ENCODE results near the gene TLR8.

Gene TLR8

DNA sequence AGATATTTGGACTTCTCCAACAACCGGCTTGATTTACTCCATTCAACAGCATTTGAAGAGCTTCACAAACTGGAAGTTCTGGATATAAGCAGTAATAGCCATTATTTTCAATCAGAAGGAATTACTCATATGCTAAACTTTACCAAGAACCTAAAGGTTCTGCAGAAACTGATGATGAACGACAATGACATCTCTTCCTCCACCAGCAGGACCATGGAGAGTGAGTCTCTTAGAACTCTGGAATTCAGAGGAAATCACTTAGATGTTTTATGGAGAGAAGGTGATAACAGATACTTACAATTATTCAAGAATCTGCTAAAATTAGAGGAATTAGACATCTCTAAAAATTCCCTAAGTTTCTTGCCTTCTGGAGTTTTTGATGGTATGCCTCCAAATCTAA is 19.3 kb upstream of the TLR8 start:
- no peak overlapping the region for H3K4me3 ChIP-seq (ENCODE audit: control insufficient read depth, low read depth, low read length)
- no peak for DNase-seq (ENCODE audit: low read depth)
- TF ChIP-seq, protein P1, sequence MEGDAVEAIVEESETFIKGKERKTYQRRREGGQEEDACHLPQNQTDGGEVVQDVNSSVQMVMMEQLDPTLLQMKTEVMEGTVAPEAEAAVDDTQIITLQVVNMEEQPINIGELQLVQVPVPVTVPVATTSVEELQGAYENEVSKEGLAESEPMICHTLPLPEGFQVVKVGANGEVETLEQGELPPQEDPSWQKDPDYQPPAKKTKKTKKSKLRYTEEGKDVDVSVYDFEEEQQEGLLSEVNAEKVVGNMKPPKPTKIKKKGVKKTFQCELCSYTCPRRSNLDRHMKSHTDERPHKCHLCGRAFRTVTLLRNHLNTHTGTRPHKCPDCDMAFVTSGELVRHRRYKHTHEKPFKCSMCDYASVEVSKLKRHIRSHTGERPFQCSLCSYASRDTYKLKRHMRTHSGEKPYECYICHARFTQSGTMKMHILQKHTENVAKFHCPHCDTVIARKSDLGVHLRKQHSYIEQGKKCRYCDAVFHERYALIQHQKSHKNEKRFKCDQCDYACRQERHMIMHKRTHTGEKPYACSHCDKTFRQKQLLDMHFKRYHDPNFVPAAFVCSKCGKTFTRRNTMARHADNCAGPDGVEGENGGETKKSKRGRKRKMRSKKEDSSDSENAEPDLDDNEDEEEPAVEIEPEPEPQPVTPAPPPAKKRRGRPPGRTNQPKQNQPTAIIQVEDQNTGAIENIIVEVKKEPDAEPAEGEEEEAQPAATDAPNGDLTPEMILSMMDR (IDR thresholded peaks at IDR 0.05; ENCODE audit: control insufficient read depth, insufficient read depth, low read depth, low read length, missing control alignments), result no peak

GRCh38 chrX:12887767-12888166 is 18.7 kb upstream of the TLR8 start:
- H3K4me3 ChIP-seq (ENCODE audit: control insufficient read depth, low read depth, low read length), result no peak overlapping the region
- DNase-seq (ENCODE audit: low read depth), result no peak
- TF ChIP-seq, protein P1 (IDR thresholded peaks at IDR 0.05; ENCODE audit: control insufficient read depth, insufficient read depth, low read depth, low read length, missing control alignments), result no peak

DNA sequence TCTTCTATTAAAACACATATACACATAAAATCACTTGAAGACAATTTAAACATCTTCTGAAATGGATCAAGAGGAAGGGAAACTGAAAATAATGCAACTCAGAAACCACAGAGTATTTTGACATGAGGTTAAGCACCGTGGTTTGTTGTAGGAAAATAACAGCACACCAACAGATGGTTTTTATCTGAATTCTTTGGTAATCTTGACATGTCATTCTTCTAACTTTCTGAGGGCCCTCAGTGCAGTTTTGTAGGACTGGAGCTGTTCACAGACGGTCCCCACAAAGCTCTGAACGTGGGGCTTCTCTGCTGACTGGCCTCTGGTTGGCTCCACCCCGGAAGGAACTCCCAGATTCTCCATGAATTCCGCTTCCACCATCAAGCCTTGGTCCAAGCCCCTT is 16.0 kb upstream of the TLR8 start:
- TF ChIP-seq, protein P1 (IDR thresholded peaks at IDR 0.05; ENCODE audit: control insufficient read depth, insufficient read depth, low read depth, low read length, missing control alignments), result no peak
- DNase-seq (ENCODE audit: low read depth), result no peak
- H3K4me3 ChIP-seq (ENCODE audit: control insufficient read depth, low read depth, low read length), result no peak overlapping the region

GRCh38 chrX:12891171-12891570 is 15.2 kb upstream of the TLR8 start:
- no peak overlapping the region for H3K4me3 ChIP-seq (ENCODE audit: control insufficient read depth, low read depth, low read length)
- TF ChIP-seq, protein P1 (IDR thresholded peaks at IDR 0.05; ENCODE audit: control insufficient read depth, insufficient read depth, low read depth, low read length, missing control alignments), result no peak

GRCh38 chrX:12891915-12892506 is 14.4 kb upstream of the TLR8 start:
- TF ChIP-seq, protein P1 (IDR thresholded peaks at IDR 0.05; ENCODE audit: control insufficient read depth, insufficient read depth, low read depth, low read length, missing control alignments), result no peak
- DNase-seq (ENCODE audit: low read depth), result no peak
- H3K4me3 ChIP-seq (ENCODE audit: control insufficient read depth, low read depth, low read length), result no peak overlapping the region

More at GRCh38 chrX:12891171-12891570, 15.2 kb upstream of the TLR8 start:
- no peak for DNase-seq (ENCODE audit: low read depth)

DNA sequence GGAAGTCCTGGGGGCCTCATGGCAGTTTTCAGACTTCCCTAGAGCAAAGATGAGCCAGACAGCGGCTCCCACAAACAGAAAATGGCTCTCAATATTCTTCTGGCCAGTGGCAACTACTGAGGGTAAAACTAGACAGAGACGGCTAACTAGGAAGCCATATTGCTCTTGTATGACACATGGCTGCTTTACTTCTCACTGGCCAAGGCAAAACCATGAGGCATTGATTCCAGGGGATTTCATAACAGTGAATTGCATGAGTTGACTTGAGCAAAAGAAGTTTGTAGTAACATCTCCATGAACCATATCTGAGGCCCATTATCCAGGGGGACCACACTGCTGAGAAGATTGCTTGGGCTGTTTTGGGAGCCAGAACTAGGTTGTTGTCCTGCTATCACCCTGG is 13.7 kb upstream of the TLR8 start:
- H3K4me3 ChIP-seq (ENCODE audit: control insufficient read depth, low read depth, low read length), result no peak overlapping the region
- no peak for DNase-seq (ENCODE audit: low read depth)
- TF ChIP-seq, protein P1 (IDR thresholded peaks at IDR 0.05; ENCODE audit: control insufficient read depth, insufficient read depth, low read depth, low read length, missing control alignments), result no peak

Data from AG09309 (cell line).